GM10248 (cell line): Measurements from ENCODE around the gene PIGC.

ENCODE experiments used
- CTCF ChIA-PET: fragments of 300-600 bp; sonication (Branson Sonifier 250); formaldehyde crosslinking; extraction: SDS; loops from one replicate; lab custom pipeline; 2021; ENCODE audit warnings: antibody characterized with exemption; lab: Yijun Ruan, JAX
- POLR2A ChIA-PET: fragments of 350-650 bp; sonication (Branson Sonifier 250); formaldehyde crosslinking; extraction: SDS; loops from one replicate; lab custom pipeline; 2020; ENCODE audit warnings: antibody characterized with exemption; lab: Yijun Ruan, JAX
- DNase-seq: peaks from one replicate; pipeline ENCODE4 v3.0.0; 2012; ENCODE audit errors: extremely low spot score
- TF ChIP-seq, protein P1 (sequence below): IDR thresholded peaks from 2 replicates; pipeline ENCODE4 v1.5.1; 2012; ENCODE audit warnings: mild to moderate bottlenecking, low read depth; ENCODE audit errors: extremely low read depth, missing control alignments, control extremely low read depth

The PIGC gene

DNA sequence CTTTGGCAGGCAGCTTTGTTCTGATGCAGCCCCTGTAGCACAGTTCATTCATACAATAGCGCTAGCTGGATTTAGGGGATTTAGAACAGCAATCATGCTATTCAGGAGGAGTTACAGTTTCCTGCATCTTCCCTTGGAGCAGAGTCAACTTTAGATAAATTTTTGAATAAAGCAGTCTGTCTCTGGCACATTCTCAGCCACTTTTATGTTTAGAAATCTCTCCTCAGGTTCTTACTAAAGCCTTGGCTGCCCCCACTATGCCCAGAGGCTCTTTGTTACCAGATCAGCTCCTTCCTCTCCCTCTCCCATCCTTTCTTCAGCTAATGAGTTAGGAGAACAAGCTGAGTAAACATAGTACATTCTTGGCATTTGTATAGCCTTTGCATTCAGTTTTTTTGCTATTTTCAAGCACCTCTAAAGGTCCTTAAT lies 17.0 kb upstream of the PIGC start:
- ChIA-PET POLR2A (no interaction called here), CTCF (interaction anchor here (1.6 to 2.3 kb wide), 3 partner anchors 10 to 17 kb away, joined by 4 to 10 read pairs (median 5); partner anchors contain the start of gene PIGC)
- TF ChIP-seq, protein P1, sequence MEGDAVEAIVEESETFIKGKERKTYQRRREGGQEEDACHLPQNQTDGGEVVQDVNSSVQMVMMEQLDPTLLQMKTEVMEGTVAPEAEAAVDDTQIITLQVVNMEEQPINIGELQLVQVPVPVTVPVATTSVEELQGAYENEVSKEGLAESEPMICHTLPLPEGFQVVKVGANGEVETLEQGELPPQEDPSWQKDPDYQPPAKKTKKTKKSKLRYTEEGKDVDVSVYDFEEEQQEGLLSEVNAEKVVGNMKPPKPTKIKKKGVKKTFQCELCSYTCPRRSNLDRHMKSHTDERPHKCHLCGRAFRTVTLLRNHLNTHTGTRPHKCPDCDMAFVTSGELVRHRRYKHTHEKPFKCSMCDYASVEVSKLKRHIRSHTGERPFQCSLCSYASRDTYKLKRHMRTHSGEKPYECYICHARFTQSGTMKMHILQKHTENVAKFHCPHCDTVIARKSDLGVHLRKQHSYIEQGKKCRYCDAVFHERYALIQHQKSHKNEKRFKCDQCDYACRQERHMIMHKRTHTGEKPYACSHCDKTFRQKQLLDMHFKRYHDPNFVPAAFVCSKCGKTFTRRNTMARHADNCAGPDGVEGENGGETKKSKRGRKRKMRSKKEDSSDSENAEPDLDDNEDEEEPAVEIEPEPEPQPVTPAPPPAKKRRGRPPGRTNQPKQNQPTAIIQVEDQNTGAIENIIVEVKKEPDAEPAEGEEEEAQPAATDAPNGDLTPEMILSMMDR, result no peak
- no peak for DNase-seq

DNA sequence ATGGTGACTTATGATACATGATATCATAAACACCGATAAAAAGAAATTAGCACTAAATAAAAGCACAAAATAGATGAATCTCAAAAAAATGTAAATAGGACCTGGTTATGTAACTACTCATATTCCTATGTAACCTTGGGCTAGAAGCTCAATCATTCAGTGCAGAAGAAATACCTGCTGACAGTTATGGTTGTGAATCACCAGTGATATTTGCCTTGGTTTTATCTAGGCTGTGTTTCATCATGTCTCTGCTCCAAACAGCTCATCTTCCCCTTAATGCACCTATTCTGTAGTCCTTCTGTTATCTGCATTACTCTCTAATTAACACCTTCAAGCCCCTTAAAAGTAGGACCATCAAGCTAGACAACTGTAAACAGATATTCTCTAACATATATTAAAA lies 16.3 kb upstream of the PIGC start:
- ChIA-PET POLR2A (no interaction called here), CTCF (interaction anchor here (0.5 to 2.3 kb wide), 5 partner anchors 8 to 51 kb away, joined by 3 to 10 read pairs (median 4); partner anchors contain the start of gene PIGC)

DNA sequence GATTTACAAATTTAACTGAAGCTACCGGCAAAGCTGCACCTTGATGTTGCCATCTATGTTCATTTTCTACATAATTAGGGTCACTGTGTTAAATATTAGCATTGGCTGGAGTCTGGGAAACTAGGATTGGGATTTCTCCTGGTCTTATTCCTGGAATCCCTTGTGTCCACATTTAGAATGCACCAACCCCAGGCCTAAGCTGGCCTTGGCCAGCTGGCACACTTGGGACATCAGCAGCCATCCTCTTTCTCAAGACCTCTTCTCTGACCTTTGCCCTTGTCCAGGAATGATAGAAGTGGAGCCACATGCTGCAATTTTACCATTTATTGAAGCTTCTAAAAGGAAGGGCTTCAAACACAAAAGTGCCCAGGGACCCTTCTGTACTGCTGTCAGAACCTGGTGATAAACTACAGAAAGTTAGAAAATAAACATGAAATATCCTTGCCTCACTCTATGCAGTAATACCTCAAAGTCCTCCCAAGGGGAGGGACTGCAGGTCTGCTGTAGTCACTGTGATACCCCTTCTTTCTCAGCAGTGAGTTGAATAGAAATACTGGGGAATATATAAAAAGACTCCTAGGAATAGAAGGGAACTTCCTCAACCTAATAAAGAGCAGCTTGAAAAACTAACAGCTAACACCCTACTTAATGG lies 13.7 kb upstream of the PIGC start:
- ChIA-PET POLR2A (no interaction called here), CTCF (interaction anchor here (1.6 to 4.4 kb wide), 4 partner anchors 11 to 454 kb away, joined by 3 to 21 read pairs (median 4); partner anchors contain the start of genes PIGC and SUCO)
- TF ChIP-seq, protein P1, result no peak
- no peak for DNase-seq

More for the DNA sequence above, 16.3 kb upstream of the PIGC start:
- TF ChIP-seq, protein P1, result no peak
- DNase-seq, result no peak

DNA sequence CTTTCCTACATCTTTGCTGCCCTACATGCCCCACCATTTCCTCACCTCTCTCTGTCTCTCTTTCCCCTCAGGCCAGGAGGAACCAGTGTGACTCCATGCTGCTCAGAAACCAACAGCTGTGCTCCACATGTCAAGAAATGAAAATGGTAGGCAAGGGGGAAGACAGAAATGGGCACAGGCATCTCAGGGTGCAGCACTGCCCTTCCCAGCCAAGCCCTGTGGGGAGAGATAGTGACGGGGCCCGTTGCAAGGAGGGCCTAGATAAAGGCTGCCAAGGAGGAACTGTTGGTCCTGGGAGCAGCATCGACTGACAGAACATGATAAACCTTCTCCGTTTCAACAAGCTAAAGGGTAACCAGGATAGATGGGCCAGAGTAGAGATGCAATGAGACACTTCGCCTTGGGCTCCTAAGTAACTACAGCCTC lies 12.5 kb upstream of the PIGC start:
- ChIA-PET CTCF (interaction anchor here (1.9 to 4.4 kb wide), 2 partner anchors 13 to 453 kb away, joined by 5 to 21 read pairs; partner anchors contain the start of gene PIGC), POLR2A (no interaction called here)
- no peak for DNase-seq
- TF ChIP-seq, protein P1, result no peak

DNA sequence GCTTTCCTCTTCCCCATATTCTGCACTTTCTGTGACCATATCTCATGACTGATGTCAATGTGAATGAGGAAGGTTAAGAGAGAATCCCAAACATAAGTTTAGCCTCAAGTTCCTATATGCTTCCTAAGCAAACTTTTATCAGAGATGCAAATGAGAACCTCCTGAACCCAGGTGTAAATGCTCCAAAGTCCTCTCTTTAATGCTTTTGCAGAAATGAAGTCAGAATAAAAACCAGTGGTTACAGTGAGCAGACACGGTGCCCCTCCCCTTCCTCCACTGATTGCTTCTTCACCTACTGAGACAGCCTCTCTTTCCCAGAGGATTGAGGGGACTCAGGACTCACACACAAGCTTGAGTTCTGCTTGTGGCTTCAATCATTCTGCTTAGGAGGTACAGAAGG lies 11.6 kb upstream of the PIGC start:
- CTCF ChIA-PET, result interaction anchor here (1.9 to 4.4 kb wide), 3 partner anchors 12 to 452 kb away, joined by 5 to 21 read pairs (median 6); partner anchors contain the start of gene PIGC
- no peak for DNase-seq
- POLR2A ChIA-PET, result no interaction called here
- TF ChIP-seq, protein P1, result no peak

DNA sequence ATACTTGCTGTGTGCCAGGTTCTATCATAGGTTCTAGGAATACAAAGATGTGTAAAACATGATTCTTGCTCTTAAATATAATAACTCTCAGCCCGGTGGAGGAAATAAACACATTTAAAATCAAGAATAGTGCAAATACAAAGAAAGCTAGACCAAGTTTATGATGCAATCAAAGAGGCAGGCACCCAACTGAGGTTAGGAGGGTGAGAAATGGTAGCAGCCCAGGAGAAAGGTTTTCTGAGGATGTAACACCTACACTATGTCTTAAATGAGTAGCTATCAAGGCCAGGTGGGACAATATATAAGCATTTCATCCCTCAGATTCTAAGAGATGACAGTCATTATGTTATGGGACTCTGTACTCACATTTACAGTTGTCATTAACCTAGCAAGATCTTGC lies 9.7 kb upstream of the PIGC start:
- TF ChIP-seq, protein P1, result no peak
- ChIA-PET POLR2A (no interaction called here), CTCF (interaction anchor here (0.6 to 5.1 kb wide), 5 partner anchors 9 to 265 kb away, joined by 3 to 45 read pairs (median 6); partner anchors contain the start of gene PIGC)
- no peak for DNase-seq
